Measurements from ENCODE around the gene ERP44. TPM values are rescaled to one million over a fixed set of nuclear protein-coding genes. Genes with fewer than 3 reads are reported as not detected.
"Not testable (repeated sequence)": the region's sequence is repeated elsewhere in the genome, so short reads cannot be mapped to it uniquely, and the experiment has no call there.

ERP44 gene
- total and polyA plus RNA-seq, 2 experiments from 2014 or later: 23.8 to 50.5 TPM

GRCh38 chr9:100071271-100071670, 27.5 kb downstream of the ERP44 start:
- no peak overlapping the region for H3K9ac ChIP-seq
- no peak overlapping the region for H3K4me2 ChIP-seq (ENCODE audit: unreplicated experiment)
- peaks cover 22% of the 10 kb centered on the region; the same call in 1 of the 2 replicates for H4K20me1 ChIP-seq (ENCODE audit: insufficient read depth)
- peaks cover 77% of the 10 kb centered on the region for H3K79me2 ChIP-seq (ENCODE audit: insufficient read depth)
- no peaks in the 10 kb centered on the region for H3K9me2 ChIP-seq (ENCODE audit: insufficient read depth)
- H3K27ac ChIP-seq: no peak overlapping the region
- H3F3A ChIP-seq (ENCODE audit: insufficient read depth): no peaks in the 10 kb centered on the region
- H3K27me3 ChIP-seq (replicated peaks; ENCODE audit: insufficient read depth): no peaks in the 10 kb centered on the region
- no peaks in the 10 kb centered on the region for H3K36me3 ChIP-seq (ENCODE audit: low read depth)
- H3K9me3 ChIP-seq (ENCODE audit: low read depth): no peaks in the 10 kb centered on the region
- WGBS, 2 experiments (ENCODE audit: low coverage in 1 of 2, low lambda C conversion rate in 2 of 2, missing lambda C conversion rate in 2 of 2): 98% methylated on average over 2 of the region's 2 CpGs
- no peaks in the 10 kb centered on the region for H3K4me1 ChIP-seq (ENCODE audit: insufficient read depth)
- H2AFZ ChIP-seq: no peak overlapping the region
- H3K4me3 ChIP-seq: no peak overlapping the region
- in situ Hi-C loops (cut with MboI): no loop called here
- peak; percentile 9 for DNase-seq
- no peak for TF ChIP-seq EZH2phosphoT487 (IDR thresholded peaks at IDR 0.05; ENCODE audit: insufficient read depth, low read depth)
- TF ChIP-seq EZH2 (IDR thresholded peaks at IDR 0.05; ENCODE audit: insufficient read depth, poor library complexity, severe bottlenecking): no peak

- H3K27me3 ChIP-seq (replicated peaks; ENCODE audit: insufficient read depth): no peaks in the 10 kb centered on the region
- WGBS, 2 experiments (ENCODE audit: low coverage in 1 of 2, low lambda C conversion rate in 2 of 2, missing lambda C conversion rate in 2 of 2): 81 to 82% methylated on average over 2 of the region's 2 CpGs
- peaks cover 22% of the 10 kb centered on the region; the same call in 1 of the 2 replicates for H4K20me1 ChIP-seq (ENCODE audit: insufficient read depth)
- no peak overlapping the region for H2AFZ ChIP-seq
- in situ Hi-C loops (cut with MboI): no loop called here
- H3K27ac ChIP-seq: no peak overlapping the region
- no peak overlapping the region for H3K9ac ChIP-seq
- H3K79me2 ChIP-seq (ENCODE audit: insufficient read depth): peaks cover 77% of the 10 kb centered on the region
- H3K9me2 ChIP-seq (ENCODE audit: insufficient read depth): no peaks in the 10 kb centered on the region
- TF ChIP-seq EZH2 (IDR thresholded peaks at IDR 0.05; ENCODE audit: insufficient read depth, poor library complexity, severe bottlenecking) (no peak), EZH2phosphoT487 (IDR thresholded peaks at IDR 0.05; ENCODE audit: insufficient read depth, low read depth) (no peak)
- H3K4me3 ChIP-seq: no peak overlapping the region
- no peak overlapping the region for H3K4me2 ChIP-seq (ENCODE audit: unreplicated experiment)
- no peak for DNase-seq
- H3K36me3 ChIP-seq (ENCODE audit: low read depth): no peaks in the 10 kb centered on the region
- H3F3A ChIP-seq (ENCODE audit: insufficient read depth): peaks cover 6% of the 10 kb centered on the region; the same call in 1 of the 2 replicates
- H3K4me1 ChIP-seq (ENCODE audit: insufficient read depth): peaks cover 3% of the 10 kb centered on the region
- no peaks in the 10 kb centered on the region for H3K9me3 ChIP-seq (ENCODE audit: low read depth)
Measured at GRCh38 chr9:100070104-100071041, 28.4 kb downstream of the ERP44 start.

DNA sequence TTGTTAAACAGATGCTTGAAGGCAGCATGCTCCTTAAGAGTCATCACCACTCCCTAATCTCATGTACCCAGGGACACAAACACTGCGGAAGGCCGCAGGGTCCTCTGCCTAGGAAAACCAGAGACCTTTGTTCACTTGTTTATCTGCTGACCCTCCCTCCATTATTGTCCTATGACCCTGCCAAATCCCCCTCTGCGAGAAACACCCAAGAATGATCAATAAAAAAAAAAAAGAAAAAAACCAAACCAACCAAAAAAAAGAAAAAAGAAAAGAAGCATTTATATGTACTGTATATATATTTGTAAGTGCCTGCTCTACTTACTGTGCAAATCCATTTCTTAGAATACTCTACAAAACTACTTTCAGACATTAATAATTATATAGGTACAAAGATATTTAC, 29.7 kb downstream of the ERP44 start:
- DNase-seq; H3K9ac ChIP-seq; in situ Hi-C loops (cut with MboI); H3K27me3 ChIP-seq (replicated peaks; ENCODE audit: insufficient read depth); H3K9me3 ChIP-seq (ENCODE audit: low read depth); H3K4me3 ChIP-seq; H3K9me2 ChIP-seq (ENCODE audit: insufficient read depth); H3K36me3 ChIP-seq (ENCODE audit: low read depth); H3K27ac ChIP-seq; H3K4me2 ChIP-seq (ENCODE audit: unreplicated experiment); H2AFZ ChIP-seq: not testable (repeated sequence)
- H3F3A ChIP-seq (ENCODE audit: insufficient read depth): peaks cover 11% of the 10 kb centered on the region; the same call in 1 of the 2 replicates
- WGBS, 2 experiments (ENCODE audit: low coverage in 1 of 2, low lambda C conversion rate in 2 of 2, missing lambda C conversion rate in 2 of 2): 80% methylated on average over 1 of the region's 3 CpGs; no CpG with 5 or more reads in 1 of the 2 experiments
- peaks cover 22% of the 10 kb centered on the region; the same call in 1 of the 2 replicates for H4K20me1 ChIP-seq (ENCODE audit: insufficient read depth)
- peaks cover 73% of the 10 kb centered on the region for H3K79me2 ChIP-seq (ENCODE audit: insufficient read depth)
- peaks cover 15% of the 10 kb centered on the region for H3K4me1 ChIP-seq (ENCODE audit: insufficient read depth)

GRCh38 chr9:100067990-100068389, 30.8 kb downstream of the ERP44 start:
- DNase-seq; H3K4me2 ChIP-seq (ENCODE audit: unreplicated experiment); H2AFZ ChIP-seq; H3K9me3 ChIP-seq (ENCODE audit: low read depth); H3K36me3 ChIP-seq (ENCODE audit: low read depth); H3K27ac ChIP-seq; H3K27me3 ChIP-seq (replicated peaks; ENCODE audit: insufficient read depth); in situ Hi-C loops (cut with MboI); H3K9me2 ChIP-seq (ENCODE audit: insufficient read depth); H3K9ac ChIP-seq; H3K4me3 ChIP-seq: not testable (repeated sequence)
- Histone ChIP-seq H3F3A (ENCODE audit: insufficient read depth) (peaks cover 11% of the 10 kb centered on the region; the same call in 1 of the 2 replicates), H3K79me2 (ENCODE audit: insufficient read depth) (peaks cover 73% of the 10 kb centered on the region), H4K20me1 (ENCODE audit: insufficient read depth) (peaks cover 14% of the 10 kb centered on the region; the same call in 1 of the 2 replicates), H3K4me1 (ENCODE audit: insufficient read depth) (peaks cover 26% of the 10 kb centered on the region)
- 97% methylated on average over 22 of the region's 30 CpGs; no CpG with 5 or more reads in 1 of the 2 experiments for WGBS, 2 experiments (ENCODE audit: low coverage in 1 of 2, low lambda C conversion rate in 2 of 2, missing lambda C conversion rate in 2 of 2)

Measured in GM23248 (cell line).